Stimulated activated CD4-positive, alpha-beta T cell treated with anti-CD3 and anti-CD28 coated beads, Interleukin-2, amount 100 ng/mL, for 48 hours (primary cell): ENCODE results near the gene STRIP1.

Experiments
- DNase-seq, 2 donors: peaks; one replicate each; pipeline ENCODE4 v3.0.0-alpha.2; 2020

The STRIP1 gene

DNA sequence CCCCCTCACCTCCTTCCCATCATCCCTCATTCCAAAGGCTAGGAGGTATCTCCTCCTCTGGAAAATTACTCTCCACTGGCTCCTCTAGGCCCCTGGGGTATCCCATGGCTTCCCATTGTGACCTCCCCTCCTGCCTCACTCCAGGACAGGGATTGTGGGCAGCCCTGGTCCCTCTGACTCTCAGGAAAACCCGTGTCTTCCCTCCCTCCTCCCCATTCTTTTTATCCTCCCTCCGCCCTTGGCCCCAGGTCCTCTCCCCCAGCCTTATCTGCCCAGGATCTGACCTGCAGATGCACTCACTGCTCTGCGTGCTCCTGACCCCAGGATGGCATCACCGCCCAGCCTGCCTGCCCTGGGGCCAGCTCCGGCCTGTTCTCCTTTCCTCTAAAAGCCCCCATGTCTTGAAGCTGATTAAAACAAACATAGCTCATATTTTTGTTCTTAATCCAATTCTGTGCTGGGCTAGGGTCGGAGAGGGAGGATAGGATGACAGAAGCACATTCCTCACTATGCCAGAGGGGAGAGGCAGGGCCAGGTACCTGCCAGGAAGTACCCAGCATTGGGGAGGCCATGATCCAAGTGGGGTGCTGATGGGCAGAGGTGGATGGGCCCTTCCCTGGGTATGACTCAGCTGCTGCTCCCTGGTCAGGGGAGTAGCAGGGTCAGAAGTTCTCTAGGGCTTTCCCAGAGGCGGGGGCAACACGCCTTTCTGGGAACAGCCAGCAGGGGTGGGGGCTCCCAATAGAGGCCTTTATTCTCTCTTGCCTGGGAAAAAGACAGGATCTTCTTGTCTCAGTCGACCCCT lies 64.0 kb downstream of the STRIP1 start:
- no peak for DNase-seq

GRCh38 chr1:110100335-110100734 lies 65.9 kb downstream of the STRIP1 start:
- no peak for DNase-seq

DNA sequence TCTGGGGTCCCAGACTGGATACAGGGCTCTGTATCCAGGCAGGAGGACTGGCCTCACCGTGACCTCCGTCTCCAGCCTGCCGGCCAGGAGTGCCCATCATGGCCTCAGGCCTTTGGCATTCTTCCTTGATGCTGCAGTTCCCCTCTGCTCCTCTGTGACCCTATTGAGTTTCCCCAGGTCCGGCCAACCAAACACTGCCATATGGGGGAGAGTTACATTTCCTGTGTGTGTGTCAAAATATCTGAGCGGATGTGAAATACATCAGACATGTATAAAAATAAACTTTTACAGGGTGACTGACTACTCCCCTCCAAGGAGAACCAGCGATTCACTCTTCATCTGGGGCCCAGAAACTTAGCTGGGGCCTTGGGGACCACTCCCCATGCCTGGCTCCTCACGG lies 67.7 kb downstream of the STRIP1 start:
- no peak for DNase-seq
